K562 (cell line): Measurements from ENCODE around the gene RELL2. TPM values are rescaled to one million over a fixed set of nuclear protein-coding genes. Genes with fewer than 3 reads are reported as not detected.

Source experiments
- CEBPB ChIP-seq: fragments of 450-650 bp; IDR thresholded peaks from 2 replicates; pipeline ENCODE4 v1.6.1; 2016; ENCODE audit warnings: missing genetic modification characterization, missing compliant biosample characterization
- CHAMP1 ChIP-seq: fragments of 450-650 bp; IDR thresholded peaks from 2 replicates; pipeline ENCODE4 v1.6.1; 2016; ENCODE audit warnings: mild to moderate bottlenecking
- E2F6 ChIP-seq, 2 experiments: IDR thresholded peaks; 2 replicates each; pipeline ENCODE4 v1.6.1; 2011; ENCODE audit warnings: borderline replicate concordance in 1 of 2, control low read depth in 1 of 2, low read depth in 1 of 2, low read length in 1 of 2, mild to moderate bottlenecking in 1 of 2, mixed read lengths in 1 of 2, moderate library complexity in 1 of 2; ENCODE audit not compliant: insufficient read depth in 1 of 2, insufficient read length in 1 of 2, poor library complexity in 1 of 2, severe bottlenecking in 1 of 2; ENCODE audit errors: extremely low read depth in 1 of 2
- ETV5 ChIP-seq: sonication (generic); formaldehyde crosslinking; IDR thresholded peaks from 2 replicates; pipeline ENCODE4 v1.4.0; 2020; ENCODE audit warnings: low read depth, mild to moderate bottlenecking, missing genetic modification reagents
- MLX ChIP-seq, 2 experiments: fragments of 450-650 bp in 1 of 2; sonication (generic) in 1 of 2; formaldehyde crosslinking; conservative IDR thresholded peaks; 2 replicates each; pipeline versions ENCODE4 v1.4.0 to v1.8.1; 2020 to 2022; ENCODE audit warnings: mild to moderate bottlenecking in 1 of 2, missing genetic modification reagents in 1 of 2
- MNT ChIP-seq, 2 experiments: fragments of 450-650 bp; conservative IDR thresholded peaks; 2 replicates each; pipeline ENCODE4 v1.6.1; 2017; ENCODE audit warnings: mild to moderate bottlenecking in 2 of 2, moderate library complexity in 2 of 2
- PTTG1 ChIP-seq: fragments of 450-650 bp; IDR thresholded peaks from 2 replicates; pipeline ENCODE4 v1.6.1; 2016; ENCODE audit warnings: low read depth, mild to moderate bottlenecking, missing genetic modification characterization, missing compliant biosample characterization
- SLC30A9 ChIP-seq: fragments of 250-450 bp; sonication (Bioruptor Pico); IDR thresholded peaks from 2 replicates; pipeline ENCODE4 v1.8.0; 2022; ENCODE audit warnings: mild to moderate bottlenecking, moderate library complexity
- SMAD4 ChIP-seq: fragments of 250-450 bp; sonication (Bioruptor Pico); conservative IDR thresholded peaks from 2 replicates; pipeline ENCODE4 v1.8.0; 2021; ENCODE audit warnings: inconsistent platforms, mild to moderate bottlenecking, moderate library complexity
- TAF9B ChIP-seq: fragments of 450-650 bp; IDR thresholded peaks from 2 replicates; pipeline ENCODE4 v1.6.1; 2018; ENCODE audit warnings: mild to moderate bottlenecking; ENCODE audit not compliant: partially characterized antibody
- TCF3 ChIP-seq: sonication (generic); formaldehyde crosslinking; IDR thresholded peaks from 2 replicates; pipeline ENCODE4 v1.4.0; 2020; ENCODE audit warnings: mild to moderate bottlenecking, missing genetic modification reagents
- TGIF2 ChIP-seq: sonication (generic); formaldehyde crosslinking; IDR thresholded peaks from 2 replicates; pipeline ENCODE4 v1.8.1; 2022; ENCODE audit warnings: mild to moderate bottlenecking, missing genetic modification reagents, moderate library complexity
- VEZF1 ChIP-seq: fragments of 200-800 bp; sonication (Bioruptor generic); IDR thresholded peaks from 2 replicates; pipeline ENCODE4 v1.6.1; 2017; ENCODE audit warnings: missing genetic modification characterization, missing compliant biosample characterization
- ZFP36 ChIP-seq: fragments of 150-350 bp; IDR thresholded peaks from 2 replicates; pipeline ENCODE4 v1.6.1; 2018; ENCODE audit warnings: low read length, low read depth; ENCODE audit not compliant: partially characterized antibody
- ZNF197 ChIP-seq: fragments of 200-800 bp; sonication (Bioruptor generic); IDR thresholded peaks from 2 replicates; pipeline ENCODE4 v1.6.1; 2016; ENCODE audit warnings: low read depth, missing genetic modification characterization, missing compliant biosample characterization
- ZNF282 ChIP-seq: sonication (generic); formaldehyde crosslinking; IDR thresholded peaks from 2 replicates; pipeline ENCODE4 v1.8.1; 2023; ENCODE audit warnings: missing genetic modification reagents
- ZNF324 ChIP-seq: fragments of 250-450 bp; sonication (Bioruptor Pico); IDR thresholded peaks from 2 replicates; pipeline ENCODE4 v1.4.0; 2020; ENCODE audit warnings: mild to moderate bottlenecking
- ZNF384 ChIP-seq: IDR thresholded peaks from 2 replicates; pipeline ENCODE4 v1.6.1; 2012; ENCODE audit warnings: low read depth, low read length, improper control_type of control experiment
- ZNF77 ChIP-seq: fragments of 250-450 bp; sonication (Bioruptor Pico); IDR thresholded peaks from 2 replicates; pipeline ENCODE4 v1.5.0; 2020
- polyA plus RNA-seq, 8 experiments: library from polyadenylated mRNA; depleted of rRNA in 4 of 8; stranded (reverse) in 5 of 8; unstranded in 3 of 8; fragments of >200 nt; fragmentation: Nextera tagmentation in 2 of 8; fragmentation: Illumina TruSeq in 1 of 8; extraction: Ambion mirVana in 2 of 8; extraction: Trizol in 1 of 8; gene quantifications; 2 replicates each; pipeline versions ENCODE4 v1.2.1 to v1.2.3, GENCODE V29; 2011 to 2014; ENCODE audit warnings: inconsistent platforms in 1 of 8, missing spikeins in 1 of 8
- total RNA-seq, 7 experiments: library from RNA; depleted of rRNA in 6 of 7; stranded (reverse); fragments of >200 nt in 6 of 7; fragmentation: Illumina TruSeq in 2 of 7; extraction: Trizol in 2 of 7; gene quantifications; 2 replicates each; pipeline versions ENCODE4 v1.2.1 to v1.2.3, GENCODE V29; 2011 to 2021; ENCODE audit warnings: low replicate concordance in 1 of 7

The RELL2 gene
- total and polyA plus RNA-seq, 9 of the 15 experiments (the other 6 are each of a cell fraction or from before 2014, with no cell fraction given) = 0.06 to 36.0 (median 14.3) TPM

- TF ChIP-seq CHAMP1 = no peak
- TF ChIP-seq VEZF1 (CRISPR knock-in tag) = peak; percentile 89
- TF ChIP-seq CEBPB (tag) = no peak
- no peak for TF ChIP-seq ZNF77
- no peak for TF ChIP-seq PTTG1 (tag)
- no peak for TF ChIP-seq SLC30A9 (CRISPR knock-in tag)
- no peak for TF ChIP-seq TAF9B
- TF ChIP-seq E2F6 (IDR thresholded peaks at IDR 0.05; ENCODE audit: borderline replicate concordance in 1 of 2, extremely low read depth in 1 of 2, insufficient read depth in 1 of 2, insufficient read length in 1 of 2, low read depth in 1 of 2, low read length in 1 of 2, poor library complexity in 1 of 2, severe bottlenecking in 1 of 2) = peak in 1 of 2 experiments; percentile 32
- no peak for TF ChIP-seq TCF3 (CRISPR knock-in tag)
- TF ChIP-seq ZNF384 = no peak
- no peak for TF ChIP-seq ZNF197
- no peak for TF ChIP-seq MLX (CRISPR knock-in tag; conservative IDR thresholded peaks at IDR 0.05)
- TF ChIP-seq ZNF282 = no peak
- TF ChIP-seq ZNF324 (CRISPR knock-in tag) = no peak
- no peak for TF ChIP-seq TGIF2 (CRISPR knock-in tag)
- no peak for TF ChIP-seq ETV5 (CRISPR knock-in tag)
- peak in 1 of 2 experiments; percentile 28; a peak in 2 of 4 replicates for TF ChIP-seq MNT (conservative IDR thresholded peaks at IDR 0.05)
- peak; percentile 23; the same call in 1 of the 2 replicates for TF ChIP-seq SMAD4
- TF ChIP-seq ZFP36 = no peak
Measured at GRCh38 chr5:141636413-141637122, at the start of gene RELL2, which contains the start of gene HDAC3 (continued).
